CD4-positive, CD25-positive, alpha-beta regulatory T cell (primary cell): ENCODE results near the gene MPRIP. TPM values are rescaled to one million over a fixed set of nuclear protein-coding genes. Genes with fewer than 3 reads are reported as not detected.

Experiments
- ATAC-seq, 2 donors: fragments of 150-1000 bp; cut with Tn5 transposase; one replicate each; pipeline ENCODE4 v1.10.0; 2021; ENCODE audit warnings: low read depth in 2 of 2, moderate number of reproducible peaks in 2 of 2, moderate library complexity in 1 of 2
- DNase-seq, 3 donors: peaks; one replicate each; pipeline versions ENCODE4 v3.0.0 to v3.0.0-alpha.2; 2012 to 2022; ENCODE audit warnings: mixed read lengths in 1 of 3
- H3K27ac ChIP-seq: one replicate; pipeline ENCODE4 v1.7.0; 2013; ENCODE audit warnings: mild to moderate bottlenecking, low read length; ENCODE audit not compliant: insufficient read depth, poor library complexity, severe bottlenecking
- H3K27me3 ChIP-seq: one replicate; pipeline ENCODE4 v1.7.0; 2013; ENCODE audit warnings: low read length; ENCODE audit not compliant: control insufficient read depth, insufficient read depth
- H3K36me3 ChIP-seq: one replicate; pipeline ENCODE4 v1.7.0; 2013; ENCODE audit warnings: mild to moderate bottlenecking, low read length, moderate library complexity; ENCODE audit not compliant: control insufficient read depth, insufficient read depth
- H3K4me1 ChIP-seq: 2 replicates; pipeline ENCODE4 v1.7.0; 2013; ENCODE audit warnings: mild to moderate bottlenecking, low read length; ENCODE audit not compliant: insufficient read depth, control insufficient read depth, poor library complexity, severe bottlenecking
- H3K4me3 ChIP-seq: one replicate; pipeline ENCODE4 v1.7.0; 2013; ENCODE audit warnings: low read depth, mild to moderate bottlenecking, low read length, moderate library complexity
- H3K9me3 ChIP-seq, 2 experiments: 1 replicate in 1 of 2; 2 replicates in 1 of 2; pipeline ENCODE4 v1.7.0; 2013; ENCODE audit warnings: low read length in 2 of 2, mild to moderate bottlenecking in 1 of 2, moderate library complexity in 1 of 2; ENCODE audit not compliant: control insufficient read depth in 2 of 2
- H3K27ac Mint-ChIP-seq, 3 donors: one replicate each; pipeline ENCODE4 v1.8.0; 2020 to 2022; ENCODE audit warnings: mild to moderate bottlenecking in 3 of 3, mixed read lengths in 3 of 3, moderate library complexity in 2 of 3
- H3K27me3 Mint-ChIP-seq: one replicate; pipeline ENCODE4 v1.8.0; 2022; ENCODE audit warnings: mild to moderate bottlenecking, mixed read lengths
- H3K36me3 Mint-ChIP-seq: one replicate; pipeline ENCODE4 v1.8.0; 2020; ENCODE audit warnings: mixed read lengths
- H3K4me1 Mint-ChIP-seq, 4 donors: one replicate each; pipeline ENCODE4 v1.8.0; 2020 to 2022; ENCODE audit warnings: mixed read lengths in 4 of 4, mild to moderate bottlenecking in 1 of 4
- H3K4me3 Mint-ChIP-seq, 4 donors: one replicate each; pipeline ENCODE4 v1.8.0; 2020 to 2022; ENCODE audit warnings: mild to moderate bottlenecking in 4 of 4, mixed read lengths in 4 of 4, moderate library complexity in 3 of 4
- H3K9me3 Mint-ChIP-seq, 7 donors: one replicate each; pipeline ENCODE4 v1.8.0; 2020 to 2022; ENCODE audit warnings: mixed read lengths in 7 of 7, mild to moderate bottlenecking in 3 of 7, moderate library complexity in 2 of 7
- polyA plus RNA-seq, 4 donors: library from polyadenylated mRNA; unstranded; fragments of 300-500 nt; fragmentation: Illumina TruSeq; gene quantifications; one replicate each; pipeline ENCODE4 v1.2.3, GENCODE V29; 2021
- total RNA-seq: library from RNA; stranded (reverse); gene quantifications from one replicate; pipeline ENCODE4 v1.2.3, GENCODE V29; 2022

MPRIP gene
- total and polyA plus RNA-seq, 5 donors from 2014 or later: 49.0 to 234 (median 58.0) TPM

DNA sequence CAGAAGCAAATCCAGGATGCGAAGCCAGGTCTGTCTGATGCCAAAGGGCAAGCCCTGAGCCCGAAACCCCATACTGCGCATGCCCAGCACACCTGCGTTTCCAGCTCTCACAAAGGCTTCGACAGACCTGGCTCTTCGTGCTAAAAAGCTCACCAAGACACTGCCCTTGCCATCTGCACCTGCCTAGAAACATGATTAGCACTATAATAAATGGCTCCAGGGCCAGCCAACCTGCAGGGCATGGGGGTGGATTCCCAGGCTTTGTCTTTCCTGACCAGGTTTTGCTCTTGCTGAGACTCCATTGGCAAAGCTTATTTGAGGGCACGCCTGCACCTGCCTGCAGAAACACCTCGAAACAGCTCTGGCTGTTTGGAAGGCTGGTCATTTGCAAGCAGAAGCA, 178.3 kb downstream of the MPRIP start:
- H3K27ac Mint-ChIP-seq: peak overlapping the region in 1 of 3 donors; percentile 26
- H3K36me3 Mint-ChIP-seq: peaks cover 56% of the 10 kb centered on the region

DNA sequence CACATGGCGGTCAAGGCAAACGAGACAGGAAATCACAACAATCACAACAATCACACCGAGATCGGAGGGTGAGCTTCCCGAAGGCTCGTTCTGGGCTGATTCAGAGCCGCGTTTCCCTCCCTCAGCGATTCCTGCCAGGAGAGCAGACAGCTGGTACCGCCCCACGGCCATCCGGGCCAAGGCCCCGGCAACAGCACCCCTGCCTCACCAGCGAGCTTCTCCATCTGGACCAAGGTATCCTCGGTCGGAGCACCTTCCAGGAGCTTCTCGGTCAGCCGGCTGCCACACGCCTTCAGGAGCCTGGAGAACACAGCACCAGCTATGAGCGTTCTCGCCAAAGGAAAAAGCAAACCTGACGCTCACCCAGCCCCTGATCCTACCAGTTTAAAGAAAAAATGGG, 179.1 kb downstream of the MPRIP start:
- Histone ChIP-seq H3K9me3 (no peaks in the 10 kb centered on the region), H3K36me3 (peaks cover 90% of the 10 kb centered on the region), H3K27me3 (no peaks in the 10 kb centered on the region), H3K4me1 (no peaks in the 10 kb centered on the region), H3K4me3 (no peak overlapping the region), H3K27ac (no peak overlapping the region)
- Mint-ChIP-seq H3K27me3 (no peaks in the 10 kb centered on the region), H3K36me3 (peaks cover 49% of the 10 kb centered on the region), H3K27ac (no peak overlapping the region), H3K4me1 (no peaks in the 10 kb centered on the region), H3K4me3 (no peak overlapping the region), H3K9me3 (no peaks in the 10 kb centered on the region)
- ATAC-seq (no peak), DNase-seq (no peak)

More for the DNA sequence above, 178.3 kb downstream of the MPRIP start:
- Histone ChIP-seq H3K36me3 (peaks cover 90% of the 10 kb centered on the region), H3K27me3 (no peaks in the 10 kb centered on the region), H3K9me3 (no peaks in the 10 kb centered on the region), H3K4me3 (no peak overlapping the region), H3K27ac (no peak overlapping the region), H3K4me1 (no peaks in the 10 kb centered on the region)
- Mint-ChIP-seq H3K4me3 (no peak overlapping the region), H3K4me1 (no peaks in the 10 kb centered on the region), H3K27me3 (no peaks in the 10 kb centered on the region), H3K9me3 (no peaks in the 10 kb centered on the region)
- ATAC-seq: no peak
- DNase-seq: no peak

DNA sequence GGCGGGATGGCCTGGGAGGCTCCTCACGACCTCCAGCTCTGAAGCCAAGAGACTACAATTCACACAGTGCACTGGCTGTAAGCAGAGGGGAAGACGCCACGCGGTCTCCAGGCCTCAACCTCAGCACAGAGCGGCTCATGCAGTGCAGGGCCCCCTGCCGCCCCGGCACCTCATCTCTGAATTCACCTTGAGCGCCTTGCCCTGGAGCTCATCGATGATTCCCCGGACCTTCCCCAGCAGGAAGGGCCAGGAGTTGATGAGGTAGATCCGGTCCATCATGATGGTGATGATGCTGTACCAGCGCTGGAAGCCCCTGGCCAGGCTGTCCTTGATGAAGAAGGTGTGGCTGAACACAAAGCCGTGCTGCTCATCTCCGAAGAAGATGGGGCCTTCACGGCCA, 181.5 kb downstream of the MPRIP start:
- Mint-ChIP-seq H3K27ac (no peak overlapping the region), H3K4me3 (no peak overlapping the region), H3K9me3 (no peaks in the 10 kb centered on the region), H3K4me1 (no peaks in the 10 kb centered on the region), H3K27me3 (no peaks in the 10 kb centered on the region), H3K36me3 (peaks cover 36% of the 10 kb centered on the region)
- H3K4me3 ChIP-seq: no peak overlapping the region
- ATAC-seq (no peak), DNase-seq (no peak)
- H3K27me3 ChIP-seq: no peaks in the 10 kb centered on the region
- no peaks in the 10 kb centered on the region for H3K4me1 ChIP-seq
- no peak overlapping the region for H3K27ac ChIP-seq
- no peaks in the 10 kb centered on the region for H3K9me3 ChIP-seq
- peaks cover 89% of the 10 kb centered on the region for H3K36me3 ChIP-seq

DNA sequence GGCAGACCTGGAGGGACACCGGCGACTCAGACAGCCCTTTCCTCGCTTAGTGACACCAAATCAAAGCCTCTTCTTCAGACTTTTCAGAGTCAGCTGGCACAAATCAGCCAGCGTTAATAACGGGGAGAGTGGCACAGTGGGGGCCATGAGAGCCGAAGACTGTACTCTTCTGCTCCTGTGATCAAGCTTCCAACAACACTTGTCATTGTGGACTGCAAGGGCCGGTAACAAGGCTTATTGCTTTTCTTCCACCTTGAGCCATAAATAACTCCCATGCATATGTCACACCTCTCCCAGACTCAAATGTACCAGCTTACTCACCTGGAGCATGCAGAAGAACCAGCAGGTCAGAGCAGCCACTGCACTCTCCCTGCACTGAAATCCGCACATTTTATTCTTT, 181.9 kb downstream of the MPRIP start:
- Histone ChIP-seq H3K27me3 (no peaks in the 10 kb centered on the region), H3K4me3 (no peak overlapping the region), H3K36me3 (peaks cover 89% of the 10 kb centered on the region), H3K27ac (no peak overlapping the region), H3K9me3 (no peaks in the 10 kb centered on the region), H3K4me1 (no peaks in the 10 kb centered on the region)
- H3K4me1 Mint-ChIP-seq: no peaks in the 10 kb centered on the region
- H3K27ac Mint-ChIP-seq: no peak overlapping the region
- H3K36me3 Mint-ChIP-seq: peaks cover 38% of the 10 kb centered on the region
- H3K9me3 Mint-ChIP-seq: no peaks in the 10 kb centered on the region
- no peak for ATAC-seq
- H3K27me3 Mint-ChIP-seq: no peaks in the 10 kb centered on the region
- no peak overlapping the region for H3K4me3 Mint-ChIP-seq
- DNase-seq: no peak

DNA sequence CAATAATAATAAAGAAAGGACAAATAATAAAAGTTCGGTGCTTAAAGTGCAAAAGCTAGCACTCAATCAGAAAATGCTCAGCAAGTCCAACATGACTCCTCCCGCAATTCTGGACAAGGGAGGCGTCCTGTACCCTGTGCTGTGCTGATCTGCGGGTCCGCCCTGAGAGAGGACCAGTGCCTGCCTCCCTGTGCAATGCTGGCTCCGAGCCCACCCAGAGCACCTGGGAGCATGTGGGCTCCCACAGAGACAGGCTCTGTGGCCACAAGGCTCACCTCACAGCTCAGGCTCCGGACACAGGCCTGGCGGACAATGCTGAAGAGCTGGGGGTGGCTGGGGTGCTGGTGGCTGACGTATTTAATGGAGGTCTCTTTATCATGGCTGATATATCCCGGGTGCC, 183.6 kb downstream of the MPRIP start:
- H3K4me1 ChIP-seq: no peaks in the 10 kb centered on the region
- no peak overlapping the region for H3K27ac ChIP-seq
- H3K9me3 Mint-ChIP-seq: no peaks in the 10 kb centered on the region
- H3K4me3 Mint-ChIP-seq: no peak overlapping the region
- no peak for ATAC-seq
- H3K36me3 ChIP-seq: peaks cover 89% of the 10 kb centered on the region
- no peaks in the 10 kb centered on the region for H3K27me3 ChIP-seq
- no peaks in the 10 kb centered on the region for H3K4me1 Mint-ChIP-seq
- no peaks in the 10 kb centered on the region for H3K27me3 Mint-ChIP-seq
- peak overlapping the region in 1 of 3 donors; percentile 59 for H3K27ac Mint-ChIP-seq
- H3K36me3 Mint-ChIP-seq: peaks cover 41% of the 10 kb centered on the region
- no peak overlapping the region for H3K4me3 ChIP-seq
- H3K9me3 ChIP-seq: no peaks in the 10 kb centered on the region
- DNase-seq: no peak

DNA sequence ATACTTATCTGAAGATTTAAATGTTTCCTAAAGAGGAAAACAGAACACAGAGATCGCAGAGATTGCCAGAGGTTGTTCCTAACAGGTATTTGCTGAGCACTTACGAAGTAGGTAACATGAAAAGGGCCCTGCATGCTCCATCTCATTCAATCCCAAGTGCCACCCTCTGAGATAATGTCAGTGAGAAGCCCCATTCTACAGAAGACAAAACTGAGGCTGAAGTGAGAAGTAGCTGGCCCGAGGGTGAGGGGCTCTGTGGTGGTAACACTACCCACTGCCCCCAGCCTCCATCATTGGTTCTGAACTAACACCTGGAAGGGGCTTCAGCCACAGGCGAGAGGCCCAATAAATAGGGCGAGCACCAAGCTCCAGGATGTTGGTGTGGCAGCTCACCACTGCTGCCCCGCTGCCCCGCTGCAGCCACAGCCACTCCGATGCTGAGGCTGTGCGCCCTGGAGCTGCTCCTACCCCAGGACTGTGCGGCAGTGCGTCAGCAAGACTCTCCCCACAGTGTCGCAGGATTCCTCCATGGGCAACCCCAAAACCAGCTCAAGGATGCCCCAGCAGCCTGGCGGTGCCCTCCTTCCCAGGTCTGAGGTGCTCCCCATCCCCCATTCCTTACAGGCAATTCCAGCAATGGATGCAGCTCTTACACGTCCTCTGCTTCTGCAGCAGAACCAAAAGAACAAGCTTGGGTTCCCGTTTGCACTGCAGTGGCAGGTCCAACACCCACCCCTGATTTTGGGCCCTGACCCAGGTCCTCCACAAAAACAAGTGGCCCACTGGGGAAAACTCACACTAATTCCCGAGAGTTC, 184.4 kb downstream of the MPRIP start:
- Histone ChIP-seq H3K27ac (no peak overlapping the region), H3K4me1 (no peaks in the 10 kb centered on the region), H3K4me3 (no peak overlapping the region), H3K27me3 (no peaks in the 10 kb centered on the region), H3K9me3 (no peaks in the 10 kb centered on the region), H3K36me3 (peaks cover 87% of the 10 kb centered on the region)
- Mint-ChIP-seq H3K4me3 (no peak overlapping the region), H3K9me3 (no peaks in the 10 kb centered on the region), H3K27ac (no peak overlapping the region), H3K27me3 (no peaks in the 10 kb centered on the region), H3K4me1 (peaks cover 0 to under 1% (median under 1%) of the 10 kb centered on the region in 4 donors), H3K36me3 (peaks cover 38% of the 10 kb centered on the region)
- ATAC-seq: no peak
- DNase-seq: no peak

DNA sequence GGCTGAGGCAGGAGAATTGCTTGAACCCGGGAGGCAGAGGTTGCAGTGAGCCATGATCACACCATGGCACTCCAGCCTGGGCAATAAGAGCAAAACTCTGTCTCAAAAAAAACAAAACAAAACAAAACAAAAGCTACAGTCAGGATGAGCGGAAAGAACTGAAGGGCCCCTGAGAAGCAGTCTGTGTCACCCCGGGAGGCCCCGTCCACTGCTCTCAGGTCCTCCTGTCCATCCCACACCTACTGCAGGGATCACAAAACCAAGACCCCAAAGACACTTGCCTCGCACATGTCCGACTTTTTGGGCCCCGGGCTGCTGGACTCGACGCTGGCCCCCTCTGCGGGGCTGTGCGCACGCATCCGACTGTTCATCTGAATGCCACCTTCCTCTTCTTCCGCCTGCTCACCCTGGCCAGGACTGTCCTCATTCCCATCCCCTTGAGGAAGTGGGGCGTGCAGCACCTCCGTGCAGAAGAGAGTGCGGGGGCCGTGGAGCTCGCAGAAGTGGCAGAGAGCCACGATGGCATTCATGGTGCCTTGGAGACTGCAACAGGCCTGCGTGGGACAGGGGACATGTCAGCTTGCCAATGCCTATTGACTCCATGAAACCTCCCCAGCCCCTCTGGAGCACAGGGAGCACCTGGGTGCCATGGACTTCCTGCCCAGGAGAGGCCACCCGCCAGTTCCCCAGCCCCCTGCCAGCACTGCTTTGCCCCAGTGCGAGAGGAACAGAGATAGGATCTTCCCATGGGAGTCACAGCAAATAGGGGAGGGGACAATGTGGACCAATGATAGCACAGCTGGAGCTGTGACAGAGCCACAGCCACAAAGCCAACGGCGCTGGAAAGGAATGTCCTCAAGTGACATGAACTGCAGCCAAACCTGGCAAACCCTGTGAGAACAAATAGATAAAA, 185.6 kb downstream of the MPRIP start:
- H3K4me1 ChIP-seq: no peaks in the 10 kb centered on the region
- Mint-ChIP-seq H3K36me3 (peaks cover 42% of the 10 kb centered on the region), H3K27me3 (no peaks in the 10 kb centered on the region), H3K27ac (peak overlapping the region in 1 of 3 donors; percentile 75), H3K4me3 (no peak overlapping the region), H3K4me1 (peaks cover 0 to 13% (median 3%) of the 10 kb centered on the region in 4 donors), H3K9me3 (no peaks in the 10 kb centered on the region)
- DNase-seq (no peak), ATAC-seq (no peak)
- H3K36me3 ChIP-seq: peaks cover 81% of the 10 kb centered on the region
- no peak overlapping the region for H3K27ac ChIP-seq
- no peak overlapping the region for H3K4me3 ChIP-seq
- H3K27me3 ChIP-seq: no peaks in the 10 kb centered on the region
- no peaks in the 10 kb centered on the region for H3K9me3 ChIP-seq
